GM12874 (cell line): ENCODE data around the gene BST2.

Experiments
- CTCF ChIP-seq: IDR thresholded peaks from 2 replicates; pipeline ENCODE4 v1.5.1; 2011; ENCODE audit warnings: low read depth, mild to moderate bottlenecking, control low read depth, low read length, moderate library complexity; ENCODE audit not compliant: insufficient read depth

Gene BST2

GRCh38 chr19:17357724-17358123 is 47.7 kb downstream of the BST2 start:
- no peak for TF ChIP-seq CTCF

- TF ChIP-seq CTCF: no peak
These were observed 48.3 kb downstream of the BST2 start for GRCh38 chr19:17357078-17357666.

GRCh38 chr19:17353386-17353785 is 52.0 kb downstream of the BST2 start:
- TF ChIP-seq CTCF: no peak
